GM21619 (cell line): ENCODE measurements around the gene PTCH1.

Experiments used
- ATAC-seq: cut with Tn5 transposase; IDR thresholded peaks from one replicate; pipeline ENCODE4 v1.9.1; 2021; ENCODE audit not compliant: unreplicated experiment

Gene PTCH1

GRCh38 chr9:95512709-95513095 lies 4.1 kb downstream of the PTCH1 start:
- ATAC-seq, result no peak

GRCh38 chr9:95511952-95512708 lies 4.6 kb downstream of the PTCH1 start:
- no peak for ATAC-seq

- ATAC-seq, result no peak
Observed at GRCh38 chr9:95511616-95511931, 5.2 kb downstream of the PTCH1 start.

GRCh38 chr9:95510709-95511615 lies 5.8 kb downstream of the PTCH1 start:
- ATAC-seq, result peak; percentile 34

- ATAC-seq, result no peak
Observed at GRCh38 chr9:95509851-95510708, 6.7 kb downstream of the PTCH1 start.

GRCh38 chr9:95508968-95509850 lies 7.6 kb downstream of the PTCH1 start:
- ATAC-seq, result peak; percentile 37

- no peak for ATAC-seq
Observed at GRCh38 chr9:95508242-95508967, 8.4 kb downstream of the PTCH1 start.

GRCh38 chr9:95507464-95508241 lies 9.1 kb downstream of the PTCH1 start:
- no peak for ATAC-seq

- no peak for ATAC-seq
Observed at GRCh38 chr9:95506678-95507463, 9.9 kb downstream of the PTCH1 start.

GRCh38 chr9:95506428-95506677 lies 10.4 kb downstream of the PTCH1 start:
- no peak for ATAC-seq

GRCh38 chr9:95505717-95506427 lies 10.9 kb downstream of the PTCH1 start:
- ATAC-seq, result no peak

GRCh38 chr9:95505072-95505716 lies 11.6 kb downstream of the PTCH1 start:
- no peak for ATAC-seq

- no peak for ATAC-seq
Observed at GRCh38 chr9:95504053-95504963, 12.5 kb downstream of the PTCH1 start.

GRCh38 chr9:95503369-95503768 lies 13.4 kb downstream of the PTCH1 start:
- no peak for ATAC-seq

GRCh38 chr9:95502248-95502647 lies 14.5 kb downstream of the PTCH1 start:
- no peak for ATAC-seq

- ATAC-seq, result no peak
Observed at GRCh38 chr9:95499847-95500246, 16.9 kb downstream of the PTCH1 start.
